HG03175 (cell line): ENCODE measurements around the gene SEMA4G.
"Not testable (repeated sequence)": the region's sequence is repeated elsewhere in the genome, so short reads cannot be mapped to it uniquely, and the experiment has no call there.

Experiments
- ATAC-seq: cut with Tn5 transposase; IDR thresholded peaks from one replicate; pipeline ENCODE4 v1.9.1; 2021; ENCODE audit warnings: mild to moderate bottlenecking, moderate library complexity; ENCODE audit not compliant: unreplicated experiment

Gene SEMA4G

DNA sequence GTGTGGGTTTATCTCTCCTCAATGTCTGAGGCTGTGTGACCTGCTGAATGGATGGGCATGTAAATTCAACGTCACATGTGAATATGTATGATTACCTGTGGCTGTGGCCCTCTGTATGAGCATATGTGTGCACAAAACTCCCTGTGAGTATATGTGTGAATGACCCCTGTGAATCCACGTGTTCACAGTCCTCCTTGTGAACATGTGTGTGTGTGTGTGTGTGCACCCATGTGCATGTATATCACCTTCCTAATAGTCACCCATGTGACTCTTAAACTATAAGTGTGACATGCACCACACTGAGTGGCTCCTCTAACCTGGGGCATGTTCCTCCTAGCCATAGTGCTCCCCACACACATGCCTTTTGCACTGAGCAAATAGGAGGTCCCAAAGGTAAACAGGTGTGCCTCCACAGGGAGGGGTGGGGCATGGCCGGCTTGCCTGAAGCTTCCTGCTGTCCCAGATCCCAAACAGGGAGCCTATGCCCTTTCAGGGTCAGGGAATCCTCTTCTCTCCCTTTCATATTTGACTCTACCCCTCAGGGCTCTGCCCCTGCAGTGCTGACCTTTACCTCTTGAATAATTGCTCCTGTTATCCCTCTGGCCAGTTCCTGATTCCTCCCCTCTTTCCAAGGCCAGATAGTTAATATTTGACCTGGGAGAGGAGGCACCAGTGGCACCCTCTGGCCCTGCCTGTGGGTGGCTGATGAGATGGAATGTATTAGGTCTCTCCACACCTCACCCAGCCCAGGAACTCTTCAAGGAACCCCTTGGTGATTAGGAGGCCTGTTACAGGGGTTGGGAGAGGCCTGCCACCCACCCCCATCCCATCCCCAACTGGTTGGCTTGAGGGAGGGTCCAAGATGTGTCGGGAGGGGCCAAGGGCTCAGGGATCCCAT, 1.9 kb downstream of the SEMA4G start:
- no peak for ATAC-seq

DNA sequence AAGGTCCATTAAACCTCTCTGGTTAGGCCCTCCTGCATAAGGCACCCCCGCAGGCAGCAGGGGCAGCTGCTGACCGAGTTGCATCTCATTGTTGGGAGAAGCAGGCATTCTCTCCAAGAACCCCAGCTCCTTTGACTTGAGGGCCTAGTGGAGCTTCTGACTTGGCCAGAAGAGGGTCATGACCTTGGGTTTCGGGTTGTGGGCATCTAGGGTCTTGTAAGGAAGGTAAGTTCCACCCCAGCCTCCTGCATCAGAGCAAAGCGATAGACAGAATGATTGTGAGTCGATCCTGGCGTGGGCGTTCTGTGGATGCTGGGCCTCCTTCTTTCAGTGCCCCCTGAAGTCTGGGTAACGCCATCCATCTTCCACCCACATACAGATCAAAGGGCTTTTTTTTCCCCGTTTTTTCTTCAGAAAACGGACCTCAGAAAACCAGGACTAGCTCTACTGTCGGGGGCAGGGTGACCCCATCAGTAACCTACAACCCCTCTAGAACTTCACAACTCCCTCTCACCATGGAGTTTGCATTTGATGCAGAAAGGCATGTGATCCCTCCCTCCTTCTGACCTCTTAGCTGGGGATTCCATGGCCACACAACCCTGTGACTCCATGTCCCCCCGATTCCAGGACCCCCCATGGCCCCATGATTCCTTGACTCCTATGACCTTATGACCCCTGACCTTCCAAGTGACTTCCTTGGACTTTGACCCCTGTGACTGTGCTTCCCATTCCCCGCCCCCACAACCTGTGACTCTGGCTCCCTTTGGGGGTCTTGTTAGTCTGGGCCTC, 3.0 kb downstream of the SEMA4G start:
- ATAC-seq = no peak

DNA sequence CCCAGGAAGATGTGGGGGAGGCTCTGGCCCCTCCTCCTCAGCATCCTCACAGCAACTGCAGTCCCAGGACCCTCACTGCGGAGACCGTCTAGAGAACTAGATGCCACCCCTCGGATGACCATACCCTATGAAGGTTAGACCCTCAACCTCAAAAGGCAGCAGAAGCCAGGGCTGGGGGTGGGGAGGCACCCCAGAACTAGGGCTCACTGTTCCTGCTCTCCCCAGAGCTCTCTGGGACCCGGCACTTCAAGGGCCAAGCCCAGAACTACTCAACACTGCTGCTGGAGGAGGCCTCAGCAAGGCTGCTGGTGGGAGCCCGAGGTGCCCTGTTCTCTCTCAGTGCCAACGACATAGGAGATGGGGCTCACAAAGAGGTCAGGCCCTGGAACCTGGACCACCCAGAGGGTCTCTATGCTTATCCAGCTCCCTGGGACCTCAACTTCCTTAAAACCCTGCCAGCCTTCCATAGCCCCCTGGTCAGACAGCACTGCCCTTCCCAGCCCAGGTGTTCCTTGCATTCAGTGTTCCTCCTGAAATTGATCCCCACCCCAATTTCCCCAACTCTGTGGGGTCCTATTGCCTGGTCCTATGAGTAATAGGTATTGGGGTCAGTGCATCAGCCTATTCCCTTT, 3.7 kb downstream of the SEMA4G start:
- no peak for ATAC-seq

DNA sequence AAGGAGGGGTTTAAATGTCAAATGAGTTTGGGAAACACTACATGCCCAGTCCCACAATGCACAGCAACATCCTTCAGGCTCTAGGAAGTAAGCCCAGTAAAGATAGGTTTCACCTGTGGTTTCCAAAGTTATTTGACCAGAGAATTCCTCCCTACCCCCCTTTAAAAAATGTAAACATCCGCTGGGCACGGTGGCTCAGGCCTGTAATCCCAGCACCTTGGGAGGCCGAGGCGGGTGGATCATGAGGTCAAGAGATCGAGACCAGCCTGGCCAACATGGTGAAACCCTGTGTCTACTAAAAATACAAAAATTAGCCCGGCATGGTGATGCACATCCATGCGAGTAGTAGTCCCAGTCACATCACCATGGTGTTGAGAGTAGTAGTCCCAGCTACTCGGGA, 6.1 kb downstream of the SEMA4G start:
- ATAC-seq = not testable (repeated sequence)

DNA sequence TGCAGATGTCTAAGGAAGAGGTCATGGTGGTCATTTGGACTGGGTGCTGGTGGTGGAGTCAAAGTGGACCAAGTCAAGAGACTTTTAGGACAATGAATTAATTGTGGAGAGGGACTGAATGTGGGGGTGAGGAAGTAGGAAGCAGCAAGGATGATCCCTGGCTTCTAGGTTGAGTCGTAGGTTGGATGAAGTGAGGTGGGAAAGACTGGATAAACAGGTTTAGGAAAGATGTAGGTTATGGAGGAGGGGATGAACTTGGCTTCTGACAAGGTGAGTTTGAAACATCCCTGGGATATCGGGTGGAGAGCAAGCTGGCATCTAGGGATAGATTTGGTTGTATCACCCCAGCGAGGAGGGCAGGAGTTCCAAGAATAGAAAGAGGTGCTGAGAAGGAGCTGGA, 7.6 kb downstream of the SEMA4G start:
- no peak for ATAC-seq

DNA sequence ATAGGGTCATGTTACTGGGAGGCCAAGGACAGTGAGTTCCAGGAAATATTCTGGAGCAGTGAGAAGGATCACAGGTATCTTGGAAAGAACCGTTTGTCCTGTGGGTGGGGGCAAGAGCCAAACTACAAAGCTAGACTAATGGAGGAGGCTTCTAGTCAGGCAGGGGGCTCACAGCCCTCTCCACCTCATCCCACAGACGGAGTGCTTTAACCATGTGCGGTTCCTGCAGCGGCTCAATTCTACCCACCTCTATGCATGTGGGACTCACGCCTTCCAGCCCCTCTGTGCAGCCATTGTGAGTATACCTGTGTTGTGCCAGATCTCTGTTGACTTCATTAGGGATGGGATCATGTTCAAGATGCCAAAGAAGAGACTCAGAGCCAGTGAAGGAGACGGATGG, 8.1 kb downstream of the SEMA4G start:
- ATAC-seq = no peak

DNA sequence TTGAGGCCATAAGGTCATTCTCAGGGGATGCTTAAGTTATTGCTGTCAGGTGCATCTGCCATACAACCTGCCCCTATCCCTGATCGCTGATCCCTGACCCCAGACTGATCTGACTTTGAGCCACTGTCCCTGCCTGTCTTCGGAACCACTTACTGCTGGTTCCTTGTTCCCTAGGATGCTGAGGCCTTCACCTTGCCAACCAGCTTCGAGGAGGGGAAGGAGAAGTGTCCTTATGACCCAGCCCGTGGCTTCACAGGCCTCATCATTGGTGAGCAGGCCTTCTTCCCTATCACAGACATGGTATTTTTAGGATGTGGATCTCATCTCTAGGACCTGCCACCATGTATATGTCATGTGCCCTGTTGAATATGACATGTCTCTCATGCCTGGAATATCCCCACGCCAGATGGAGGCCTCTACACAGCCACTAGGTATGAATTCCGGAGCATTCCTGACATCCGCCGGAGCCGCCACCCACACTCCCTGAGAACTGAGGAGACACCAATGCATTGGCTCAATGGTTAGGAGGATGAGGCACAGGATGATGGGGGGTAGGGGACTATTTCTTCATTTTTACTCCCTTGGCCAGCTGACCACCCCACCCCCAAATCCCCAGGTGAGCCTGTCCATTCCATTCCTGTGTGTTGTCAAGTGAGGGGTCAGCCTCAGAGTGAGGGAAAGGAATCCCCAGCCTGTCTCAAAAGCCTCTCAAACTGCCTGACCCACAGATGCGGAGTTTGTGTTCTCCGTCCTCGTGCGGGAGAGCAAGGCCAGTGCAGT, 9.0 kb downstream of the SEMA4G start:
- ATAC-seq = no peak

DNA sequence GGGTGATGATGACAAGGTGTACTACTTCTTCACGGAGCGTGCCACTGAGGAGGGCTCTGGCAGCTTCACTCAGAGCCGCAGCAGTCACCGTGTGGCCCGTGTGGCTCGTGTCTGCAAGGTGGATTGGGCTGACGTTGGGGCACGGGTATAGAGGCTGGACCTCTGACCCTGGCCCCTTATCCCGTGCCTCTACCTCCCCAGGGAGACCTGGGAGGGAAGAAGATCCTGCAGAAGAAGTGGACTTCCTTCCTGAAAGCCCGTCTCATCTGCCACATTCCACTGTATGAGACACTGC, 9.5 kb downstream of the SEMA4G start:
- ATAC-seq = no peak

DNA sequence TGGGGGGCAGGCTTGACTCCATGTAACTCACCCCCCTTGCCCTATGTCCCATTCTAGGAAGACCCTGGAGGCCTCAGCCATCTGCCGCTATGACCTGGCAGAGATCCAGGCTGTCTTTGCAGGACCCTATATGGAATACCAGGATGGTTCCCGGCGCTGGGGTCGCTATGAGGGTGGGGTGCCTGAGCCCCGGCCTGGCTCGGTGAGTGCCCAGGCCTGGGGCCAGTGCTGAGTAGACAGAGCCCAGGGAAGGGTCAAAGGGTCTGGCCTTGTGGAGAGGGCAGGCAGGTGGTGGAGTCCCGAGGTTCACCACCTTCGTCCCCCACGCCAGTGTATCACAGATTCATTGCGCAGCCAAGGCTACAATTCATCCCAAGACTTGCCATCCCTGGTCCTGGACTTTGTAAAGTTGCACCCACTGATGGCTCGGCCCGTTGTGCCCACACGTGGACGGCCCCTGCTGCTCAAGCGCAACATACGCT, 10.5 kb downstream of the SEMA4G start:
- ATAC-seq = no peak

DNA sequence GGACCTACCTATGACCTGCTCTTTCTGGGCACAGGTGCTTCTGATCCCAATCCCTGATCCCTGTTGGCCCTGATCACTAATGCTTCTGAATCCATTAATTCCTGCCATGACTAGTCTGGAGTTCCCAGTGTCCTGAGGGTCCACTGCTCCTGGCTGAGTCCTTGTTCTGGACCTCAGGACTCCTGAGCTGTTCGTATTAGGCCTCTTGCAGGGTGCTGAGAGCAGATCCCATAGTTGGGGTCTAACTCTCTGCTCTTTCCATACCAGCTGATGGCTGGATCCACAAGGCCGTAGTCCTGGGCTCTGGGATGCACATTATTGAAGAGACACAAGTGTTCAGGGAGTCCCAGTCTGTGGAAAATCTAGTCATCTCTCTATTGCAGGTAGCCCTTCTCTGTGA, 11.0 kb downstream of the SEMA4G start:
- no peak for ATAC-seq

DNA sequence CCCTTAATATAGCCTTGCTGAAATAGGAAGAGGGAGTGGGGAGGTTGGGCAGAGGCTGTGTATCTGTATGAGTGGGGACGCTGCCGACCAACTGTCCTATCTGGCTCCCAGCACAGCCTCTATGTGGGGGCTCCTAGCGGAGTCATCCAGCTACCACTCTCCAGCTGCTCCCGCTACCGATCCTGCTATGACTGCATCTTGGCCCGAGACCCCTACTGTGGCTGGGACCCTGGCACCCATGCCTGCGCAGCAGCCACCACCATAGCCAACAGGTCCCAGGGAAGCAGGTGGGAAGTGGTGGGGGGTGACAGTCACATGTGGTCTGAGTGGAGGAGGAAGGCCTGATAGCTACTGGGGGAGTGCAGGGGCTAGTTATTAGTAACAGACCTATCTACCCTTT, 11.4 kb downstream of the SEMA4G start:
- no peak for ATAC-seq

DNA sequence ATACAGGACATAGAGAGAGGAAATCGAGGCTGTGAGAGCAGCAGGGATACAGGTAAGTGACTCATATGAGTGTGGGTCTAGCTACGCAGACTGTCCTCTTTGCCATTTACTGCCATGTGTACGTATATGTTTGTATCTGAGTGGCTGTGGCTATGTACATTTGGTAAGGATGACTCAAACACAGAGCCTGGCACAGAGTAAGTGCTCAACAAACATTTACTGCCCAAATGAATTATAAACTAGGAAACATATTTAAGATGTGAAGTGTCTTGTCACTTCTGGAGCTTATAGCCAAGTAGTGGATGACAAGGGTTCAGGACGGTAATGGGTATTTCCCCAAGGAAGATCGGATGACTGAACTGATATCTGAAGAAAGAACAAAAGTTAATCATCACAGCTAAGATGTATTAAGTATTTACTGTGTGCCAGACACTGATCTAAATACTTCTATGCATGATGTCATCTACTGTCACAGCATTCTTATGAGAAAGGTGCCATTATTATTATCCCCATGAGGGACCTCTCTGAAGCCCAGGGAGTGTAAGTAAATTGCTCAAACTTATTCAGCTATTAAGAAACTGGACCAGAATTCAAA, 12.0 kb downstream of the SEMA4G start:
- ATAC-seq = no peak

DNA sequence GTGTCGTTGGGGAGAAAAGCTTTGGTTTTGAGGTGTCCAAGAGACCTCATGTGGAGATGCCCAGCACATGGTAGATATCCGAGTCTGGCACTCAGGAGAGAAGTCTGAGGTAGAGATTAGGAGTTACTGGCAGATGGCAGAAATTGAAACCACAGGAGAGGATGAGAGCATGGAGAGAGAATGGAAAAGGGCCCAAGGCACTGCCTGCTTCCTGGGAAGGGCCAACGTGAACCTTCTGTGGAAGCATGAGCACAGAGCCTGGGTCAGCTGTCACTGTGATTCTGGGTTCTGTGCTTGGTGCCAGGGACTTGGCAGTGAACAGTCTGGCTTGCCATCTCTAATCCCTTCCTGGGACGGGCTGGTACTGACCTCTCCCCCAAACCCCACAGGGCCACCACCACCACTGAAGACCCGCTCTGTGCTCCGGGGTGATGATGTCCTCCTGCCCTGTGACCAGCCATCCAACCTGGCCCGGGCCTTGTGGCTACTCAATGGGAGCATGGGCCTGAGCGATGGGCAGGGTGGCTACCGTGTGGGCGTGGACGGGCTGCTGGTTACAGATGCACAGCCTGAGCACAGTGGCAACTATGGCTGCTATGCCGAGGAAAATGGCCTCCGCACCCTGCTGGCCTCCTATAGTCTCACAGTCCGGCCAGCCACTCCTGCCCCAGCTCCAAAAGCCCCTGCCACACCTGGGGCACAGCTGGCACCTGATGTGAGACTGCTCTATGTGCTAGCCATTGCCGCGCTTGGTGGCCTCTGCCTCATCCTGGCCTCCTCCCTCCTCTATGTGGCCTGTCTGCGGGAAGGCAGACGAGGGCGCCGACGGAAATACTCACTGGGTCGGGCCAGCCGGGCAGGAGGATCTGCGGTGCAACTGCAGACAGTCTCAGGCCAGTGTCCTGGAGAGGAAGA, 13.9 kb downstream of the SEMA4G start:
- no peak for ATAC-seq

DNA sequence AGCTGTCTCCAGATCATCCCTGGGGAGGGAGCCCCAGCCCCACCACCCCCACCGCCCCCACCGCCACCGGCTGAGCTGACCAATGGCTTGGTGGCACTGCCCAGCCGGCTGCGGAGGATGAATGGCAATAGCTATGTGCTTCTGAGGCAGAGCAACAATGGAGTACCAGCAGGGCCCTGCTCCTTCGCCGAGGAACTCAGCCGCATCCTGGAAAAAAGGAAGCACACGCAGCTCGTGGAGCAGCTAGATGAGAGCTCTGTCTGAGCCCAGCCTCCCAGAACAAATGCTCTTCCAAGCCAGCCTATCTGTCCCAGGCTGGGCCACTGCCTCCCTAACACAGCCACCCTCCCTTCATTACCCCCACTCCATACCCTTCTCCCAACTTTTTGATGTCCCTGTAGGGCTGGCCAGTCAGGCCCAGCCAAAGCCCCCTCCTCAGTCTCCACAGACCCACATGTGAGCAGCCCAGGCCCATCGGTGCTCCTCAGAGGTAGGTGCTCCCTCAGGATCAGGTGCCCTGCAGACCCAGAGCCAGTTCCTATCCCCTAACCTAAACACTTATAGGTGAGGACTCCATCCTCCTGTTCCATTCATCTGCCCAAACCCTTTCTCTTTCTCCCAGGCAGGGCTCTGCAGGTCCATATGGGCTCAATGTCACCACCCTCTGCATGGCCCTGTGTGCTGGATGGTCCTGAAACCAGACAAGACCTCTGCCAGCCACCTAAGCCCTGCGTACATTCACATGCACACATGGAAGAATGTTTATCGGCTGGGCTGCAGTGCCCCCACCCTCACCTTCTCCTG, 14.8 kb downstream of the SEMA4G start:
- ATAC-seq = no peak

DNA sequence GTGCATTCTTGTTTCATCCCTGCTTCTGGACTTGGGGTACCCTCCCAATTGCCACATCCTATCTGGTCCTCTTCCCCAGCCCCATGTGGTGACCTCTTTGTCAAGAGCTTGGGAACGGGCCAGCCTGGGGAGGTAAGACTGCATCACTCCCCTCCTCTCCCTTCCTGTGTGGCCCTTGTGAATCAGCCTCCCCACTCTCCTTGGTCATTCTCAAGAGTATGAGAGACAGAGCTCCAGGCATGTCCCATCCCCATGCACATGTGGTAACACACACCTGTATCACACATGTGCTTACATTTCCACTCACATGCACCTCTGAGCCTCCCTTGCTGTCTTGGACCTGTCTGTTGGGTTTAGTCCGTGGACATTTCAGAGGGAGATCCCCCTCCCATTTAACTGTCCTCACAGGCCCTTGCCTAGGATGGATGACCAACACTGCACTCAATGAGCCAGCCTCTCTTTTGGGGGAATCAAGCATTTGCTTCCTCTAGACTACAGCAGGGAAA, 15.4 kb downstream of the SEMA4G start:
- ATAC-seq = no peak

DNA sequence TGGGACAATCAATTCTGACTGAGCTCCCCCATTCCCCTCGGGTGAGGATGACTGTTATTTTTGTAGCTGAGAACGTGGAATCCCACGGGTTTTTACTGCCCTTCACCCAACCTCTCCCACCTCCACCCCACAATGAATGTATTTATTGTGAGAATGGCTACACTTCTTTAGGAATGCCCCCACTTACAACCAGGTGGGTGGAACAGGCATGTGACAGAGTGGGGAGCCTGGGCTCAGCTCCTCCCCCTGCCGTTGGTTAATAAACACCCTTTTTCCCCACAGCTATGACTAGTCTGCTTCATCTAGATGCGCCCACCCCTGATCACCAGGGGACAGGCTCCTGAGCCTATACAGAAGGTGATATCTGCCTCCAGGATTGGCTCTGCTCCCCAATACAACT, 16.0 kb downstream of the SEMA4G start:
- ATAC-seq = no peak

DNA sequence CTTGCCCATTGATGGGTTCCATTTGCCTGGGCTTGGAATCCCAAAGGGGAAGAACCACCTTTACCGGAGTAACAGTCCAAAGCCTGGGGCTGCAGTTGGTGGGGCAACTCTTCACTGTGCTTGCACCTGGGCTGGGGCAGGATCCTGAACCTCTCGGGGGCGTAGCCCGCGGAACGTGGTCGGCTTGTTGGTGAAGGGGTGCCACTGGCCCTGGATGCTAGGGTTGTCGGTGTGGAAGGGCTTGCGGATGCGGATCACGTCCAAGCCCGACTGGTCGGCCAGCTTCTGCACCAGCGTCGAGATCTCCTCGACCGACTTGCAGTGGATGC, 17.3 kb downstream of the SEMA4G start:
- no peak for ATAC-seq

DNA sequence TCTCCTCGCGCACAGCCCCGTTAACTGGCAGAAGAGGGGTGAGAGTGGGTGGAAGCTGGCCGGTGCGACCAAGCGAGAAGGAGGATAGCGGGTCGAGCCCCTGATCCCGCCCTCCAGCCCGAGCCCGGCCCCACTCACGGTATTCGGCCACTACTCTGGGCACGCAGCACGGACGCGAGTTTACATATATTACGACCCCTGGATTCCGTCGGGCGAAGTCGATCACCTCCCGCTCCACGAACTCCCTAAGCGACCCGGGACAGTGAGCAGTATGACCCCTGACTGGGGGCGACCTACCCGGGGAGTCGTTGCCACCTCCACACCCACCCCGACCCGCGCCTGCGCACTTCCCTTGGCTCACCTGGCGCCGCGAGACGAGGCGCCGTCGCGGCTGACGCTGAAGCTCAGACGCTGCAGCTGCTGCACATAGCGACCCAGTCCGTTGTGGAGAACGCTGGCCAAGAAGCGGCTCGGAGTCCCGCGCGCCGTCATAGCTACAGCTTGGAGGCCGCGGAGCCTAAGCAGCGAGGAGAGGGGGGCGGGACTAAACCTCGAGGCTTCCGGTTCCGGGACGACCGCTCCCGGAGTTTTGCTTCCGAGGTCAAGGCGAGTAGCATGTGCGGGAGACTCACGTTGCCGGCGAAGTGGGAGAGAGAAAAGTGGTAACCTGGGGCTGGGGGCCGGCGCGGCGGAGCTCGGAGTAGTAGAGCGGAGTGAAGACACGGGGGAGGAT, 17.8 kb downstream of the SEMA4G start, which contains the start of the genes MRPL43 and TWNK:
TSS of gene MRPL43 (minus strand) at position 546 of the 733 bp plus-strand sequence. CDS start at position 492, 54 bp downstream.
TSS of gene TWNK (plus strand) at position 592 of the 733 bp plus-strand sequence. CDS start 668 bp downstream, outside the sequence.
- ATAC-seq = peak; percentile 82
